K562 (cell line): ENCODE measurements around the gene BRWD1.

Experiments
- BDP1 ChIP-seq: IDR thresholded peaks from 3 replicates; pipeline ENCODE4 v1.6.1; 2011; ENCODE audit not compliant: insufficient read length, insufficient read depth
- MAFG ChIP-seq: fragments of 450-650 bp; conservative IDR thresholded peaks from 2 replicates; pipeline ENCODE4 v1.6.1; 2016; ENCODE audit warnings: missing genetic modification characterization, missing compliant biosample characterization

- TF ChIP-seq MAFG (tag) (no peak), BDP1 (no peak)
These were observed 31.4 kb upstream of the BRWD1 start for GRCh38 chr21:39344848-39345247.
